ENCODE results near the gene CNTN2. TPM values are rescaled to one million over a fixed set of nuclear protein-coding genes. Genes with fewer than 3 reads are reported as not detected.

CNTN2 gene
- total RNA-seq, 2 experiments from 2014 or later: not detected

- Mint-ChIP-seq H3K27ac (no peak within 1 kb of the TSS), H3K4me1 (ENCODE audit: low read depth) (no peaks in the 10 kb centered on the region), H3K4me3 (no peak within 1 kb of the TSS), H3K9me3 (no peaks in the 10 kb centered on the region), H3K36me3 (ENCODE audit: low read depth) (peaks cover 29% of the 10 kb centered on the region), H3K27me3 (ENCODE audit: low read depth) (no peaks in the 10 kb centered on the region)
- intact Hi-C loops (cut with micrococcal nuclease): no loop called here
- CTCF ChIA-PET: no interaction called here
- DNase-seq: no peak
Measured at GRCh38 chr1:205084360-205084759, 41.3 kb downstream of the CNTN2 start, which contains the start of gene TMEM81. TMEM81 (minus strand) TSS chr1:205084460; CDS start chr1:205084320, 140 bp downstream.

DNA sequence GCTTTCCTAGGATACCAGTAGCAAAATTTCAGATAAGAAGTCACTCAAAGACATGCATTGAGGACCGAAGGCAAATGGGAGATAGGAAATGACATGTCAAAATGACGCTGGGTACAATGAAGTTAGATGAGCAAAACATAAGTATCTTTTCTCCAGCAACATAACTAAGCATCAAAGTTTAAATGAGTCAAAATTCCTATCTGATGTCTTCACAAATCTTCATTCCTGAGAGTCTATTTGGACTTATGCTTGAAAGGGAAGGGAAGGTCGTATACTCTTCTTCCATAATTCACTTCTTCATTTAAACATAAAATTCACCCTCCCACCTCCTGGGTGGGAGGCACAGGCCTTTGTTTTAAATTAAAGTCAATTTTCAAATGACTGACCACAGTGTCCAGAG lies 45.3 kb downstream of the CNTN2 start:
- no peaks in the 10 kb centered on the region for H3K27me3 Mint-ChIP-seq (ENCODE audit: low read depth)
- H3K4me1 Mint-ChIP-seq (ENCODE audit: low read depth): no peaks in the 10 kb centered on the region
- no peak overlapping the region for H3K27ac Mint-ChIP-seq
- H3K4me3 Mint-ChIP-seq: no peak overlapping the region
- CTCF ChIA-PET: interaction anchor here (0.5 to 1.9 kb wide), 2 partner anchors 27 to 84 kb away, joined by 3 to 8 read pairs; no protein-coding TSS in a partner anchor
- DNase-seq: no peak
- H3K9me3 Mint-ChIP-seq: no peaks in the 10 kb centered on the region
- intact Hi-C loops (cut with micrococcal nuclease): no loop called here
- H3K36me3 Mint-ChIP-seq (ENCODE audit: low read depth): peaks cover 28% of the 10 kb centered on the region

DNA sequence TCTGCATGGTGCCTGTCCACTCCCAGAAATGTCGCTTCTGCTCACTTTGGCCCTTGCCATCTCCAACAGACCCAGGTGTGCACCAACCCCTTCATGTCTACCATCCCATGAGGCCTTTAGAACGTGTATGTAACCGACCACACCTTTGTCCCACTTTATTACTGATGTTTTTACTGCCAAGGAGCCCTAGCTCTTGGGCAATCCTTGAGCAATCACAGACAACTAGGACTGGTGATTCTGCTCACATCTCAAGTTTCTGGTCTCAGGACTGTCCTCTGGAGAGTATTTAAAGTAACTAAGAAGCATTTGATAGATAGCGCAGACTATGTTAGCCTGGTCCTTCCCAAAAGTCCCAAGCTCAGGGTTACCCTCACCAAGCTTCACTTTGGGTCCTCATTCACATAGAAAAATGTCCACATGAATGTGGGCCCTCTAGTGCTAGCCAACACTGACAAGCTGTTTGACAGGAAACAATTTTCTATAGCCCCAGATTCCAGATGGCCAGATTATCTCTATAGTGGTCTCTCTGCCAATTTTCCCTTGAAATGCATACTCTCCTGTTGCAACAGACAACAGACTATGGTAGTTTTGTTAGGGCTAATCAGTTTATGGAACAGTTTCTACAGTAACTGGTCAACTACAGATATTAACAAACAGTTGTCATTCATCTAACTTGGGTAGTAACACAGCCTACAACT lies 48.2 kb downstream of the CNTN2 start:
- peaks cover 30% of the 10 kb centered on the region for H3K36me3 Mint-ChIP-seq (ENCODE audit: low read depth)
- H3K27me3 Mint-ChIP-seq (ENCODE audit: low read depth): no peaks in the 10 kb centered on the region
- no peaks in the 10 kb centered on the region for H3K9me3 Mint-ChIP-seq
- H3K4me1 Mint-ChIP-seq (ENCODE audit: low read depth): no peaks in the 10 kb centered on the region
- intact Hi-C loops (cut with micrococcal nuclease): no loop called here
- H3K4me3 Mint-ChIP-seq: no peak overlapping the region
- CTCF ChIA-PET: interaction anchor here (1.4 kb wide), 1 partner anchor 30 kb away, joined by 4 read pairs; no protein-coding TSS in a partner anchor
- no peak for DNase-seq
- H3K27ac Mint-ChIP-seq: no peak overlapping the region

DNA sequence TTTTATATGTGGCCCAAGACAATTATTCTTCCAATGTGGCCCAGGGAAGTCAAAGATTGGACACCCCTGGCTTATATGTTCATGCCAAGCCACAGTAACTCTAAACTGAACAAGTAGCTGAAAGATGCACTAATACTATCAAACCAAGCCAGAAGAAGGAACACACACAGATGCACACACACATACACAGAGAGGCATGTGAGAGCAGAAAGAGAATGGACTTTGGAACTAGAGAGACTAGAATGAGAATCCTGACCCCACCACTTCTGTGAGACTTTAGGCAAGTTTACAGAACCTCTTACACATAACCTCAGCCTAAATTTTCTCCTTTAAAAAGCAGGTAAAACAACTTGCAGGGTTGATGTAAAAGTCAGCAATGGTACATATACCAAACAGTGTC lies 52.4 kb downstream of the CNTN2 start:
- H3K9me3 Mint-ChIP-seq: no peaks in the 10 kb centered on the region
- no peaks in the 10 kb centered on the region for H3K27me3 Mint-ChIP-seq (ENCODE audit: low read depth)
- no peak overlapping the region for H3K4me3 Mint-ChIP-seq
- H3K27ac Mint-ChIP-seq: no peak overlapping the region
- CTCF ChIA-PET: no interaction called here
- peaks cover 38% of the 10 kb centered on the region for H3K36me3 Mint-ChIP-seq (ENCODE audit: low read depth)
- no peak for DNase-seq
- intact Hi-C loops (cut with micrococcal nuclease): no loop called here
- H3K4me1 Mint-ChIP-seq (ENCODE audit: low read depth): no peaks in the 10 kb centered on the region

DNA sequence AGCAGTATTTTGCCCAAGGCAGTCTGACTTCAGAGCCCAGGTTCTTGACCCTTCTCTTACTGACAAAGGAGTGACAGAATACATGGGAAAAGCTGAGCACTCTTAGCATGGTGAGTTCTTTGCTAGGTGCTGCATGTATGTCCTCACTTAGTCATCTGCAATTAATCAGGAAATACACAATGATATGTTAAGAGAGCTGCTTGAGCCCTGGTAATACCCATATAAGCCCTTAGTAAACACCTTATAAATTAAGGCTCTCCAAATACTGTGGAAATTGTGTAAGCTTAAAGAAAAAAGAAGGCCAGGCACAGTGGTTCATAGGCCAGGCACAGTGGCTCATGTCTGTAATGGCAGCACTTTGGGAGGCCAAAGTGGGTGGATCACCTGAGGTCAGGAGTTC lies 55.2 kb downstream of the CNTN2 start:
- H3K36me3 Mint-ChIP-seq (ENCODE audit: low read depth): peaks cover 41% of the 10 kb centered on the region
- DNase-seq: no peak
- no peaks in the 10 kb centered on the region for H3K4me1 Mint-ChIP-seq (ENCODE audit: low read depth)
- H3K27ac Mint-ChIP-seq: no peak overlapping the region
- CTCF ChIA-PET: interaction anchor here (0.5 to 2.0 kb wide), 2 partner anchors 11 to 76 kb away, joined by 3 to 7 read pairs; no protein-coding TSS in a partner anchor
- intact Hi-C loops (cut with micrococcal nuclease): no loop called here
- no peaks in the 10 kb centered on the region for H3K9me3 Mint-ChIP-seq
- H3K4me3 Mint-ChIP-seq: no peak overlapping the region
- H3K27me3 Mint-ChIP-seq (ENCODE audit: low read depth): no peaks in the 10 kb centered on the region

DNA sequence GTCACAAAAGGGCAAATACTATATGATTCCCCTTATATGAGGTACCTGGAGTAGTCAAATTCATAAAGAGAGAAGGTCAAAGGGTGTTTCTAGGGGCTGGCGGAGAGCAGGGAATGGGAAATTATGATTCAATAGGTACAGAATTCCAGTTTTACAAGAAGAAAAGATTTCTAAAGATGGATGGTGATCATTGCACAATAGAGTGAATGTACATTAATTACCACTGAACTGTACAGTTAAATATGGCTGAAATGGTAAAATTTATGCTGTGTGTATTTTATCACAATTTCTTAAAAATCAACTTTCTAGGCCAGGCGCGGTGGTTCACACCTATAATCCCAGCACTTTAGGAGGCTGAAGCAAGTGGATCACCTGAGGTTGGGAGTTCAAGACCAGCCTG lies 59.4 kb downstream of the CNTN2 start:
- DNase-seq: no peak
- H3K36me3 Mint-ChIP-seq (ENCODE audit: low read depth): peaks cover 48% of the 10 kb centered on the region
- no peaks in the 10 kb centered on the region for H3K9me3 Mint-ChIP-seq
- CTCF ChIA-PET: interaction anchor here (0.7 kb wide), 1 partner anchor 874 kb away, joined by 4 read pairs; no protein-coding TSS in a partner anchor
- H3K27ac Mint-ChIP-seq: no peak overlapping the region
- H3K4me1 Mint-ChIP-seq (ENCODE audit: low read depth): no peaks in the 10 kb centered on the region
- intact Hi-C loops (cut with micrococcal nuclease): no loop called here
- no peaks in the 10 kb centered on the region for H3K27me3 Mint-ChIP-seq (ENCODE audit: low read depth)
- no peak overlapping the region for H3K4me3 Mint-ChIP-seq

GRCh38 chr1:205107327-205107726 lies 64.3 kb downstream of the CNTN2 start:
- Mint-ChIP-seq H3K4me1 (ENCODE audit: low read depth) (peaks cover 5% of the 10 kb centered on the region), H3K9me3 (no peaks in the 10 kb centered on the region), H3K36me3 (ENCODE audit: low read depth) (peaks cover 35% of the 10 kb centered on the region), H3K27me3 (ENCODE audit: low read depth) (no peaks in the 10 kb centered on the region), H3K4me3 (no peak overlapping the region), H3K27ac (no peak overlapping the region)
- DNase-seq: no peak
- CTCF ChIA-PET: no interaction called here
- intact Hi-C loops (cut with micrococcal nuclease): no loop called here

DNA sequence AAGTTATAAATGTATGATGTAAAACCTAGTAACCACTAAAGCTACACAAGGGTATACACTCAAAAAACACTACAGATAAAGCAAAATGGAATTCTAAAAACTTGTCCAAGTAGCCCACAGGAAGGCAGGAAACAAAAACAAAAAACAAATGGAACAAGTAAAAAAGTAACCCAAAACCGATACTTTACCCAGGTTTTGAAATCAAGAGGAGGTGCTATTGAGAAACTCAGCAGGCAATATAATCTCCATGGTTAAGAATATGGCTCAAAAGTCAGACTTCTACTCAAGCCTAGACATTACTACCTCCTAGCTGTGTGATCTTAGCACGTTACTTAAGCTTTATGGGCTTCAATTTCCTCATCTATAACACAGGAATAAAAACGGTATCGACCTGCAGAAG lies 65.5 kb downstream of the CNTN2 start:
- H3K4me3 Mint-ChIP-seq: no peak overlapping the region

DNA sequence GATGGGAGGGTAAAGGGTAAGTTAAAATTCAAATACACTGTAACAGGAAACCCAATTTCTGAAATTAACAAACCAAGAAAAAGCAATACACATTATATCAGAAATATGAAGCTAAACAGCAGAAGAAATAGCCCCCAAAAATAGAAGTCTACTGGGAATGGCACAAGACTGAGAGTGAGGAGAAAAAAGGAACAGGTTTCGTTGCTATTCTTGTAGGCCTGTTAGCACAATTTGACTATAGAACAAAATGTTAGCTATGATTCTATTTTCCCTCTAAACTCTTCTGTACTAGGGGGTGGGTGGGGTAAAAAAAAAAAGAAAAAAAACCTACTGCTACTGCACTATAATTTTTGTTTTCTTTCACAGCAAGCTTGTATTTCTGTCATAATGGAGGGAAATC lies 66.3 kb downstream of the CNTN2 start:
- no peak overlapping the region for H3K27ac Mint-ChIP-seq
- intact Hi-C loops (cut with micrococcal nuclease): loop anchor here (2.0 kb wide), 1 partner anchor 16 kb away; no protein-coding TSS in a partner anchor
- peaks cover 25% of the 10 kb centered on the region for H3K36me3 Mint-ChIP-seq (ENCODE audit: low read depth)
- no peak for DNase-seq
- H3K27me3 Mint-ChIP-seq (ENCODE audit: low read depth): no peaks in the 10 kb centered on the region
- CTCF ChIA-PET: interaction anchor here (1.2 to 1.8 kb wide), 5 partner anchors 11 to 147 kb away, joined by 3 to 7 read pairs (median 4); no protein-coding TSS in a partner anchor
- H3K4me3 Mint-ChIP-seq: no peak overlapping the region
- H3K9me3 Mint-ChIP-seq: no peaks in the 10 kb centered on the region
- peaks cover 5% of the 10 kb centered on the region for H3K4me1 Mint-ChIP-seq (ENCODE audit: low read depth)

More for the DNA sequence above, 65.5 kb downstream of the CNTN2 start:
- intact Hi-C loops (cut with micrococcal nuclease): loop anchor here (2.0 kb wide), 1 partner anchor 16 kb away; no protein-coding TSS in a partner anchor
- no peak overlapping the region for H3K27ac Mint-ChIP-seq
- CTCF ChIA-PET: interaction anchor here (1.7 to 1.8 kb wide), 2 partner anchors 47 to 148 kb away, joined by 4 to 5 read pairs; no protein-coding TSS in a partner anchor
- H3K4me1 Mint-ChIP-seq (ENCODE audit: low read depth): peaks cover 5% of the 10 kb centered on the region
- no peak for DNase-seq
- no peaks in the 10 kb centered on the region for H3K9me3 Mint-ChIP-seq
- H3K36me3 Mint-ChIP-seq (ENCODE audit: low read depth): peaks cover 32% of the 10 kb centered on the region
- no peaks in the 10 kb centered on the region for H3K27me3 Mint-ChIP-seq (ENCODE audit: low read depth)

DNA sequence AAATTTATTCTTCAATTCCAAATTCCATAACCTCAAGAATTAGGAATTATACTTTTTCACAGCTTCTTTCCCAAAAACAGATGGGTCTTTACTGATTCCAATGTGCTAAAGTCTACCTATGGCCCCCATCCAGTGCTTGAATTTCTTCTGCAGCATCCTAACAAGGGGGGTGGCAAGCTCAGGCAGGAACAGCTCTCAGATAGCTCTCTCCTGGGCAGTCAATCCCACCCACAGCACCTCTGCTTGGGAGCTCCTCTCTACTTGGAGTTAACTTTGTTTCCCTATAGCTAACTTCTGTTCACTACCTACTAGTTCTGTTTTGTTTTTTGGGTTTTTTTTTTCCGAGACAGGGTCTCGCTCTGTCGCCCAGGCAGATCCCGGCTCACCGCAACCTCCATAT lies 66.7 kb downstream of the CNTN2 start:
- CTCF ChIA-PET: interaction anchor here (0.6 to 1.8 kb wide), 6 partner anchors 10 to 161 kb away, joined by 3 to 7 read pairs (median 4); no protein-coding TSS in a partner anchor
- peaks cover 24% of the 10 kb centered on the region for H3K36me3 Mint-ChIP-seq (ENCODE audit: low read depth)
- no peaks in the 10 kb centered on the region for H3K9me3 Mint-ChIP-seq
- DNase-seq: no peak
- H3K4me3 Mint-ChIP-seq: no peak overlapping the region
- intact Hi-C loops (cut with micrococcal nuclease): loop anchor here (2.0 kb wide), 1 partner anchor 17 kb away; no protein-coding TSS in a partner anchor
- H3K27me3 Mint-ChIP-seq (ENCODE audit: low read depth): no peaks in the 10 kb centered on the region
- peaks cover 5% of the 10 kb centered on the region for H3K4me1 Mint-ChIP-seq (ENCODE audit: low read depth)
- no peak overlapping the region for H3K27ac Mint-ChIP-seq

DNA sequence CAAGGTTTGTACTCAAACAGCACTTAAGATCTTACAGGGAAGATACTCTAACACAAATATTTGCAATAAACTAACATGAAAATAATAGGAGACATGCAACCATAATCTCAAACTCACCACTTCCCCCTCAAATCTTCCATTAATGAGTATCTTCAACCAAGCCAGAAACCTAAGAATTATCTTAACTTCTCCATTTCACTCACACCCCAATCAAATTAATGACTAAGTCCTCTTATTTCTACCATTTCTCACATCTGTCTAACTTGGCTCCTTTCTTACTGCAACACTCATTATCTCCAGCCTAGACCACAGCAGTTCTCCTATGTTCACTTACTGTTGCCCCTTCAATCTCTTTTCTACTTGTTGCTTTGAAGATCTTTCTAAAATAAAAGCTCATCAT lies 68.3 kb downstream of the CNTN2 start:
- no peaks in the 10 kb centered on the region for H3K27me3 Mint-ChIP-seq (ENCODE audit: low read depth)
- H3K27ac Mint-ChIP-seq: no peak overlapping the region
- H3K36me3 Mint-ChIP-seq (ENCODE audit: low read depth): peaks cover 14% of the 10 kb centered on the region
- DNase-seq: no peak
- CTCF ChIA-PET: interaction anchor here (0.7 to 1.3 kb wide), 3 partner anchors 10 to 136 kb away, joined by 3 read pairs; partner anchors contain the start of gene RBBP5
- intact Hi-C loops (cut with micrococcal nuclease): no loop called here
- no peaks in the 10 kb centered on the region for H3K9me3 Mint-ChIP-seq
- no peak overlapping the region for H3K4me3 Mint-ChIP-seq
- peaks cover 8% of the 10 kb centered on the region for H3K4me1 Mint-ChIP-seq (ENCODE audit: low read depth)

DNA sequence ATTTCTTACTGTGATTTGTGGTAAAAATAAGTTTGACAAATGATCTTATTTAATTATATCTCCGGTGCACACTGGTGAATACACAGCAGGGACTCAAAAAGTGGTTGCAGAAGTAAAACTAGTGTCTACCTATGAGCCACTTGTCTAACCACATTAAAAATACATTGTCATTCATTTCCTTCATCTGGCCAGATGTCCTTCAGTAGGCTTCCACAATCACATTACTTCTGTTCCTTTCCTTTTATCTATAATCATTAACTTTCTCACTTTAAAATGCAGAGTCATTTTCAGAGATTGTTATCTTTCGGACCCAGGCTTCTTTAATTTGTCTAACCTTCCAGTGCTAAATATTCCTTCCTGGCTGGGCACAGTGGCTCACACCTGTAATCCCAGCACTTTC lies 75.7 kb downstream of the CNTN2 start:
- H3K27me3 Mint-ChIP-seq (ENCODE audit: low read depth): no peaks in the 10 kb centered on the region
- CTCF ChIA-PET: no interaction called here
- peaks cover 40% of the 10 kb centered on the region for H3K4me1 Mint-ChIP-seq (ENCODE audit: low read depth)
- H3K9me3 Mint-ChIP-seq: no peaks in the 10 kb centered on the region
- no peak for DNase-seq
- peaks cover 1% of the 10 kb centered on the region for H3K36me3 Mint-ChIP-seq (ENCODE audit: low read depth)
- H3K27ac Mint-ChIP-seq: no peak overlapping the region
- intact Hi-C loops (cut with micrococcal nuclease): no loop called here
- no peak overlapping the region for H3K4me3 Mint-ChIP-seq
